Activated CD8-positive, alpha-beta memory T cell treated with anti-CD3 and anti-CD28 coated beads for 4 hours (primary cell): Measurements from ENCODE around the gene NDUFS8.

ENCODE experiments used
- DNase-seq, 2 donors: peaks; one replicate each; pipeline ENCODE4 v3.0.0-alpha.2; 2020; ENCODE audit warnings: low read depth in 2 of 2

NDUFS8 gene

DNA sequence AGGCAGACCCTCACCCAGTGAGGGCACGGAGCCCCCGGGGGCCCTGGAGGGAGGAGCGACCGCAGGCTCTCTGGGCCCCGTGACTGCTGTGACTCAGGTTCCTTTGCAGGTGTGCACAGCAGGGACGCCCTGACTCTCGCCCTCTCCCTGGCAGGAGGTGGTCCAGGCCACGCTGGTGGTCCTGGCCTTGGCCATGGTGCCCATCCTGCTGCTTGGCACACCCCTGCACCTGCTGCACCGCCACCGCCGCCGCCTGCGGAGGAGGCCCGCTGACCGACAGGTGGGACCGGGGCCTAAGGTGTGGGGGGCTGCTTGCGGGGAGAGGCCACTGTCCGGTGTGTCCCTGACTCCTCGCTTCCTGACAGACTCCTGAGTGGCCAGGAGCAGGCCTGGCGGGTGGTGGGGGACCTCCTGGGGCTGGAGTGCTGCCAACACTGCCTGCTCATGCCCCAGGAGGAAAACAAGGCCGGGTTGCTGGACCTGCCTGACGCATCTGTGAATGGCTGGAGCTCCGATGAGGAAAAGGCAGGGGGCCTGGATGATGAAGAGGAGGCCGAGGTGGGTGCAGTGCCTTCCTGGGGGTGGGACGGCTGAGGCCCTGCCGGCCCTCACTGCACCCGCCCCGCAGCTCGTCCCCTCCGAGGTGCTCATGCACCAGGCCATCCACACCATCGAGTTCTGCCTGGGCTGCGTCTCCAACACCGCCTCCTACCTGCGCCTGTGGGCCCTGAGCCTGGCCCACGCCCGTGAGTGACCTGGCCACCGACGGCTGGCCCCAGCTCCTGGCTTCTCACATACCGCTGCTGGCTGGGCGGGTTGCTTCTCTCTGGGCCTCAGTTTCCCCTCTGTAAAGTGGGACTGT is 19.3 kb downstream of the NDUFS8 start:
- DNase-seq, result no peak

DNA sequence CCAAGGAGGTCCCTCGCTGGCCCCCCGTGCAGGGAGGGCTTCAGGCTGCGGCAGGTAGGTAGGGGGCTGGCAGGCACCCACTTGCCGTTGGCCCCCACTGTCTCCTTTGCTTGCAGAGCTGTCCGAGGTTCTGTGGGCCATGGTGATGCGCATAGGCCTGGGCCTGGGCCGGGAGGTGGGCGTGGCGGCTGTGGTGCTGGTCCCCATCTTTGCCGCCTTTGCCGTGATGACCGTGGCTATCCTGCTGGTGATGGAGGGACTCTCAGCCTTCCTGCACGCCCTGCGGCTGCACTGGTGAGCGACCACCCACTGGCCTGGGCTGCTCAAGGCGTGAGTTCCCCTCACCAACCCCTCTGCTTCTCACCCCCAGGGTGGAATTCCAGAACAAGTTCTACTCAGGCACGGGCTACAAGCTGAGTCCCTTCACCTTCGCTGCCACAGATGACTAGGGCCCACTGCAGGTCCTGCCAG is 19.9 kb downstream of the NDUFS8 start:
- DNase-seq, result no peak

DNA sequence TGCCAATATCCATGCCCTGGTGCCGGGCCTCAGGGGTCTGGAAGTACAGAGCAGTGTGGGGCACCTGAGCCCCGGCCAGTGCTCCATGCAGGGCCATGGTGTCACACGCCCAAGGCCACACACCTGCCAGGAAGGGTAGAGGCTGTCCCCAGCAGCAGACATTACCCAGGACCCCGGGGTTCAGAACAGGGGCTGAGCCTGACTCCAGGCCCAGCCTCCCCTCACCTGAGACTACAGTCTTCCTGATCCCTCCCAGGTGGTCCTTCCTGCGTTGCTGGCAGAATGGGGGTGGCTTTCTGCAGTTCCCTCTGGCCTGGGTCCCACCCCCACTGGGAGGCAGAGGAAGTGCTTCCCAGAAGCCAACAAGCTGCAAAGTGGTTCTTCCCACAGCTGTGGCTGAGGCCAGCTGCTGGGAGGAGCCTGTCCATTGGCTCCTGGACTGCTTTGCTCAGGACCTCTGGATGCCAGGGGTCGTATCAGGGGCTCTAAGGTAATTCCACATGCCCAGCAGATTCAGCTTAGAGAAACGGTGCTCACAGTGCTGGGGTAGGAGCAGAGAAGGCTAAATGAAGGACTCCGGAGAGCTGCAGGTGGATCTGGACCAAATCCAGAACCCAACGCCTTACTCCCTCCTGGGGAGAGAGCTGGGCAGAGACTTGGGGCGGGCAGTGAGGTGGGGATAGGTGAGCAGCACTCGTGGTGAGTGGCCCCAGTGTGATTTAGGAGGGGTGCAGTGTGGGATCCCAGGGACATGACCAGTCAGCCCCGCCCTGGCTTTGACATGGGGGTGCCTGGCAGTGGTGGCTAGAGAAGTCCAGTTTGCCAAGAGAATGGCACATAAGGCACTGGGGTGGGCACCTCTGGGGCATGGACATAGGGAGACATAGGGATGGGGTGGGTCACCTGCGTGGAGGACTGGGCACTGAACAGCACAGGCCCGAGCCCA is 21.0 kb downstream of the NDUFS8 start:
- no peak for DNase-seq

DNA sequence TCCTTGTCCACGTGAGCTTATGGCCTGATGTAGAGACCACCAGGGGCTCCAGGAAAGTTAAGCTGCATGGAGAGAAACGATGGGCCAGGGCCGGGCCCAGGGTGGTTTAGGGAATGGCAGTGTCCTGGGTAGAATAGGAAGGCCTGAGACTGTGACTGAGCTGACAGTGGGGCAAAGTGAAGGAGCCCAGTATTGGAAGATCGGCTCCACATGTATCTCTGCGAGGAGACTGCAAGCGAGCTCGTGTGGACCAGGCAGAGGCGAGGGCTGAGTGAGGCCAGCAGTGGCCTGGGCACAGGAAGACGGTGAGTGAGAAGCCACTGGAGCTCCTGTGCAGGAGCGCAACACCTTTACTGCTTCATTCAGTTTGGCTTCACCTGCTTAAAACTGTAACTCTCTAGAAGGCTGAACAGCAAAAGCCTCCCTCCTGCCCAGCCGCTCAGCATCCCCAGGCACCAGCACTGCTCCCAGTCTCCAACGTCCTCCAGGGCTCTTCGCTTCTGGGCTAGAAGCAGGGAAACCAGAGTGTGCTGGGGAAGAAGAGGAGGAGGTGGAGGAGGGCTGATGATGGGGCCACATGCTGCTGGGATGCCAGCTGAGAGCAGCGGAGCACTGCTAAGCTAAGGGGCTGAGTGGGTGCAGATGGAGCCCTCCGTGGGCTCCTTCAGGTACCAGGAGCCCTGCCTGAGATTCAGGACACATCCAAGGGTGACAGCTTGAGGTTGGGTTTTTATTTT is 21.8 kb downstream of the NDUFS8 start:
- DNase-seq, result no peak

DNA sequence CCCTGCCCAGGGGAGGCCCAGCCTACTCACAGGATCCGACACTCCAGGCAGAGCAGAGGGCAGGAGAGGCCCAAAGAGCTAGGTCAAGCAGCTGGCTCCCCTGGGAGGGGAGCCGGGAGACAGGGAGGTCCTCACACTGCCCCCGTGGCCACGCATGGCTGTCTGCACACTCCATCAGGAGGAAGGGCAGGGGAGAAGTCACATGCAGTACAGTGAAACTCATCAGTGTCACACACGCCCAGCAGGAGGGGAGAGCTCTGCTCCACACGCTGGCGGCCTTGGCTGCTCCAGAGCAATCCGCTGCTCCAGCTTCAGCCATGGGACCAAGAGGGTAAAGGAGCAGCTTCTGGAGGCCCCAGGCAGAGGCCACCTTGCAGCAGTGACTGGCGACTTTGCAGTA is 22.6 kb downstream of the NDUFS8 start:
- no peak for DNase-seq

DNA sequence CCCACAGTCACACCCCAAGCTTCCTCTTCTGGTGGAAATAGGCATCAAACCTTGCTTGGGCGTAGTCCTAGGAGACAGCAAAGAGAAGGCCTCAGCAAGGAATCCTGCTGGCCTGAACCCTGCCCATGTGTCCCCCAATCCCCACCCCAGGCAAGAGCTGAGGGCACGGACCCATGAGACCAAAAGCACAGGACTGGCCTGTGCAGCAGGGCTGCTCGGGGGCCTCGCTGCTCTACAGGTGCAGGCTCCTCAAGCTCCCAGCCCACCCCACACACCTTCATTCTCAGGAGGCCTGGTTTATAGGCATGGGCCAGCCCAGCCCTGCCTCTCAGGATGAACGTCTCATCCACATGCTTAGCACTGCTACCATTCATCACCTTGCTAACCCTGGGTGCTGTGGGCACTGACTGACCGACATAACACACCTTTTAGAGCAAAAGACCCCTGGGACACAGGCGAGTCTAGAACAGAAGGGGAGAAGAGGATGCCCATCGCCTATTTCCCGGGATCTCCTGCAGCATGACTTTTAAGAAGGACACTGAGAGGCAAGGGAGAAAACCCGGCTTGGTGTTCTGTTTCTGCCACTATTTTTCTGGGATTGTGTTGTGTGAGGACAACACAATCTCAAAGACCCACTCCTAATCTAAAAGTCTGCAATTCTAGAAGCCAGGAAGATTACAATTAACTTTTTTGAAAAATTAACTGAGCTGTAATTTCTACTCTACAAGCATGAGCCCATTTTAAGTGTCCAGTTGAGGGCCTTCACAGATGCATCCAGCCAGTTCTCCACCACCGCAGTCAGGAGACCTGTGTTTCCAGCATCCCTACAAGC is 23.7 kb downstream of the NDUFS8 start:
- no peak for DNase-seq

DNA sequence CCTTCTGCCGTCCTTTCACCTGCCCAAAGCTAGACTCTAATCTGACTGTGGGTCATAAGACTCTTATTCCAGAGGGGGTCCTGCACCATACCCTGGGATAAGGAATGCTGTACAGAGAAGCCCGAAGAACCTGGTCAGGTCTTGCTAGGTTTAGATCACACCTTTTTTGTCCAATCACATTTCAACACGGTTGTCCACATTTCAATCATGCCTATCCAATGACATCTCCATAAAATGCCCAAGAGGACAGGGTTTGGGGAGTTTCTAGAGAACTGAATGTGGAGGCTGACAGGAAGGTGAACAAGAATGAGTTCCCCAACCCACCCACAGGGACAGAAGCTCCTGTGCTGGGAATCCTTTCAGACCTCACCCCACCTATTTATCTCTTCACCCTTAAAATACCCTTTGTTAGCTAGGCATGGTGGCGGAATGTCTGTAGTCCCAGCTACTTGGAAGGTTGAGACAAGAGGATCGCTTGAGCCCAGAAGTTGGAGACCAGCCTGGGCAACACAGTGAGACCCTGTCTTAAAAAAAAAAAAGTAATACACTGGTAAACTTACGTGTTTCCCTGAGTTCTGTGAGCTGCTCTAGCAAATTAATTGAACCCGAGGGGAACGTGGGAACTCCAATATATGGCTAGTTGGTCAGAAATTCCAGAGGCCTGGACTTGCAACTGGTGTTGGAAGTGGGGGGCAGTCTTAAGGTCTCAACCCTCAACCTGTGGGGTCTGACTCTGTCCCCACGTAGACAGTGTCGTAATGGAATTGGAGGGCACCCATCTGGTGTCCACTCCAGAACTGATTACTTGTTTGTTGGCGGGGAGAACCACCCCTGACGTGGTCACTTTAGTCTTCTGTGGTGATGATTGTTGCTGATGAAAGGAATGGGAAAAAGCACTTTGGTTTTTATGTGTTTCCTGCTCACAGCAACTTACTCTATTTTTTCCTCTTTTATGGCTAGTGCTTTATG is 26.1 kb downstream of the NDUFS8 start:
- DNase-seq, result no peak

DNA sequence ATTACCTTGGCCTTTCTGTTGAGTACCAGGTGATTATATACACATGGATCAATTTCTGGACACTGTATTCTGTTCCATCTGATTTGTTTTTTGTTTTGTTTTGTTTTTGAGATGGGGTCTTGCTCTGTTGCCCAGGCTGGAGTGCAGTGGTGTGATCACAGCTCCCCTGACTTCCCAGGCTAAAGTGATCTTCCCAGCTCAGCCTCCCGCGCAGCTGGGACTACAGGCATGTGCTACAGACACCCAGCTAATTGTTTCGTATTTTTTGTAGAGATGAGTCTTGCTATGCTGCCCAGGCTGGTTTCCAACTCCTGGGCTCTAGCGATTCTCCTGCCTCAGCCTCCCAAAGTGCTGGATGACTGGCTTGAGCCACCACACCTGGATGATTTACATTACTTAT is 27.3 kb downstream of the NDUFS8 start:
- no peak for DNase-seq

DNA sequence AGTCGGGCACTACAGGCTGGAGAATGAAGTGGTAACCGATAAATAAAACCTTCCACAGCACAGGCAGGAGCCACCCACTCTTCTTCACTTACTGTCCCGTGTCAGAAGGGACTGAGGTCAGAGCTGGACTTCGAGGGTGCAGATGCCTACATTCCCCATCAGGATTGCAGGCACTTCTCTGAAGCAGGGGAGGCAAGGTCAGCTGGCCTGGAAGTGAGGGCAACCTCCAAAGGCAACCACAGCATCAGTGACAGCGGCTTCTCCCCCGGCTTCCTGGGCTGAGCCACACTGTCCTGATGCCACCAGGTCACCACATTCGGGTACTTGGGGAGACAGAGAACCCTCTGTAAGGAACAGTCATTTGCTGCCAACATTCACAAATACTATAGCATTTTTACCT is 31.0 kb downstream of the NDUFS8 start:
- no peak for DNase-seq

DNA sequence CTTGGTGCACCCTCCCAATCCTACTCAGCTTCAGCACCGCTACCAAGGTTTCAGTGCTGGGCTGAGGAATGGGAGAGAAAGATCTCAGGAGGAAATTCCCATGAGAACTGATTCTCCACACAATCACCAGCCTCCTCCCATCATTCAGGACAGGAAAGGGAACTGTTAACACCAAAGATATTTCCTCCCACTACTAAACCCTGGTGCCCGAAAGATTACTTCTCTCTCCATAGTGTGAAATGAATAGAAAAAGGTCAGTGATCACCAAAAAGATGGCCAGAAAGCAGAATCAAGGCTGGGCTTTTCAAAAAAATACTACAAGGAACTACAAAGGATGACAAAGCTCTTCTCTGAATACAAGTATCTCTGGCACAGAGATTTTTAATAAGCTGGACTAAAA is 34.4 kb downstream of the NDUFS8 start:
- no peak for DNase-seq

DNA sequence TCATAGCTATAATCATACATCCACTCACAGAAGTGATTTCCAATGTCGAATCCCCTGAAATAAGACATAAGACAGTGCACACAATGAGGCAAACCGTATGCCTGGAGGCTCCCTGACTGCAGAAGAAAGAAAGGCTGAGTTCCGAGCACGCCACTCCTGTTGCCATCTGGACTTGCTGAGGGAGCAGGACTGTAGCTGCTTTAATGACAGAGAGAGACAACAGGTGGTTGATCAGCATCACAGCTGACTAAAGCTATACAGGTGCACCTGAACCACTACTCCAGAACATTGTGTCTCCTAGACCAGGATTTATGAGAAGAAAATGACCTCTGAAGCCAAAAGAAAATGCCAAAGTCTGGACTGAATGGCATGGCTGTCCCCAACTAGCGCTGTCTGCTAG is 35.4 kb downstream of the NDUFS8 start:
- DNase-seq, result no peak

DNA sequence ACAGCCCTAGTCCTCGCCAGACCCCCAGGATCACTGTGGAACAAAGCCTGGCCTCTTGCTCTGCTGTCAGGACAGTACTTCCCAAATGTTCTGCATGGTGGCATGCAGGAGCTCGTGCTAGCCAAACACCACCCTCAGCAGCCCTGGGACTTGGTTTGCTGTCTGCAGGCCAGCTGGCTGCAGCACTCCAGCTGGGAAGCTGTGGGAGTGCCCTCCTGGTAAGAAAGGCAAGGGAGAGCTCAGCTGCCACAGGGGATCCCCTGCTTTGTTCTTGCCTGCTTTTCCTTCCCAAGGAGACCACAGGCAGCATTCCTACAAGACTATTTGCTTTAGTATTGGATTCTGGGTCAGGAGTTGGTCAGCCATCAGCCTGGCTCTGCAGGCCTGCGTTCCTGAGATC is 36.3 kb downstream of the NDUFS8 start:
- no peak for DNase-seq

DNA sequence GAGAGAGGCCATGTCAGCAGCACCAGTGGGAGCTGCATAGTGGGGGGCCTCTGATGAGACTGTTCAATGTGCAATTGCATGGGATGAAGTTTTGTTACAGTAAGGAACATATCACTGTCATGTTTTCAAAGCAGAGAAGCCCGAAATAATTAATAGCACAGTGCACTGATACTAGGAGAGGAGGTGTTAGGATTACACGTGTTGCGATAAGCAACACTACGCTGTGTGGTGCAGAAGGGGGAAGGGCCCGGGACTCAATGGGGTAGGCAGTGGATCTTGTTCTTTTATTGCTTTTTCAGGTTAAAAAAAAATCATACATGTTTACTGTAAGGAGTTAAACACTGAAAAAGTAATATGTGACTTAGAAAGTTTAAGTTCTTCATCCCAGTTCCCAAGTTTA is 37.5 kb downstream of the NDUFS8 start:
- DNase-seq, result no peak

DNA sequence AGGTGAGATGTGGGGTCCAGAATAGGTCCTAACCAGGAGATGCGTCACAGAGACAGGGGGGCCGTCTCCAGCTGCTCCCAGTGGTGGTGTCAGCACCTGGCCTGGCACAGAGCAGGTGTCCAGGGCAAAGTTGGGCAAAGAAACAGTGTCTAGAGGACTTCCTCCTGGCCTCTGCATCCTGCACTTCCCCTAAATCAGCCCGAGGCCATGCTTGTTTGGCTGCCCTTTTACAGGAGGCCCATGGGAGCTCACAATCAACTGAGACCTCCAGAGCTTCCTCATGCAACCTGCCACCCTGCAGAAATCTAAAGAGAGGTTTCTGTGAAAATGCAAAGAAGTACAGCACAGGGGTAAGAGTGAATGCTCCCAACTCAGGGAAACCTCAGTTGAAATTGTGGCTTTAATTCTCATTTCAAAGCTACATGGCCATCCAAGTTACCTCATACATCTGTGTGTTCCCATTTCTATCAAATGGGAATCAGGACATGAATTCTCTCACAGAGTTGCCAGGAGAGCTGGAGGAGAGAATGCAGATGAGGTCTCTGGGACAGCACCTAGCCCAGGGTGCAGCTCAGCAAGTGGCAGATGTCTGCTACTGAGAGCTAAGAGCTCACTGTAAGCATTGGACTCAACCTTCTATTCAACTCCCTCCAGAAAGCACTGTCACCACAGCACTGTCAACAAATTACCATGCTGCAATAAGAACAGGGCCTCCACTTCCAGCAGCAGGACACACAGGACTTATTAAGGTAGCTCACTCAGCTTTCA is 41.0 kb downstream of the NDUFS8 start:
- no peak for DNase-seq

DNA sequence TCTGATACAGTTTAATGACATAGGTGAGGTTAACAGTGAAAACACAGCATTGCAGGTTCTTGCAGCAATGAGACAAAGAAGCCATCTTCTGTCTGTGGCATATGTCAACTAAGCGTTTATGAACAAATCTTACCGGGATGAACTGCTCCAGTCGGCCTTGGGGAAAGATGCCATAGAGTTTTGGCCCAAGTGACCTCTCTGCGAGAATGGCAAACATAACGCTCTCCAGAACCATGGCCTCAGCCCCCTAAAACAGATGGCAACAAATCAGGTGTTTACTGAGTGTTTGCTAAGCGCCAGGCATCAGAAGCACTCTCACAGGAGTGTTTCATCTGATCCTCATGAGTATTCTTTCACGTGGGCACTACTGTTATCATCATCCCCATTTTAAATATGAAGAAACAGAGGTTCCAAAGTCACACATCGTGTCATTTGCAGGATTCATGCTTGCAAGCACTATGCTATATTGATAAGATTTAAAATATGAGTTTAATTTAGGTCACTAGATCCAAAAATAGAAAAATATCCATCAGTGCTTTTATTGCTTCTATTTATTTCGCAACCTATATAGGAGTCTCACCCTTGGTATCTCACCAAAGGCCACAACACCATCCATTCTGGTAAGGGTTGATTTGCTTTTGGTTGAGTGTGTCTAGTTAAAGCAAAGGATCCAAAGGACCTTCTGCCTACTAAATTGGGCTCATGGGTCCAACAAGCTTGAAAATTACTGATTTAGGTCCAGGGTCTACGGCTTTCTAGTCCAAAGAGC is 44.3 kb downstream of the NDUFS8 start:
- no peak for DNase-seq

DNA sequence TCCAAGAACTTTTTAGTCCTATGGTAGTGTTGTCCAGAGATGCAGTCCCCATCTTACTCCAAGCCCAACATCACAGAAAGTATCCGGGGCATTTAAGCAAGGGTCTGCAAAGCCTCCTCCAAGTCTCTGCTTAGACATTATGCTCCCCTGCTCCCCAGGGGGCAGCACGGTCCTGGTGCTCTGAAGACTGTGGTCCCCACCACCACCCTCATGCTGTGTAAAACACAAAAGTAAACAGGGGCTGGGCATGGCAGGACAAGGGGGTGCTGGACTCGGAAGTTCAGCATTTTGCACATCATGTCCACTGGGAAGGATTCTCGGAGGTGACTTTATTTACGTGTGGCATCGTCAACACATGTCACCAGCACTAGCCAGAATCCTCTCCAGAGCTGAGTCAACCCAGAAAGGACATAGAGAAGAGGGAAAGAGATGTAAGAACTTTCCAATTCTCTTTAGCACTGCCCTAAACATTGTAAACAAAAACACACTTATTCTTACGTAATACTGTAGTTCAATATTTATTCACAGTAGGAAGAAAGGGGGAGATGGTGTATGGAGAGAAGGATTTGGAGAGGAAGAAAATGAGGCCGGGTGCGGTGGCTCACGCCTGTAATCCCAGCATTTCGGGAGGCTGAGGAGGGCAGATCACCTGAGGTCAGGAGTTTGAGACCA is 46.0 kb downstream of the NDUFS8 start:
- no peak for DNase-seq

DNA sequence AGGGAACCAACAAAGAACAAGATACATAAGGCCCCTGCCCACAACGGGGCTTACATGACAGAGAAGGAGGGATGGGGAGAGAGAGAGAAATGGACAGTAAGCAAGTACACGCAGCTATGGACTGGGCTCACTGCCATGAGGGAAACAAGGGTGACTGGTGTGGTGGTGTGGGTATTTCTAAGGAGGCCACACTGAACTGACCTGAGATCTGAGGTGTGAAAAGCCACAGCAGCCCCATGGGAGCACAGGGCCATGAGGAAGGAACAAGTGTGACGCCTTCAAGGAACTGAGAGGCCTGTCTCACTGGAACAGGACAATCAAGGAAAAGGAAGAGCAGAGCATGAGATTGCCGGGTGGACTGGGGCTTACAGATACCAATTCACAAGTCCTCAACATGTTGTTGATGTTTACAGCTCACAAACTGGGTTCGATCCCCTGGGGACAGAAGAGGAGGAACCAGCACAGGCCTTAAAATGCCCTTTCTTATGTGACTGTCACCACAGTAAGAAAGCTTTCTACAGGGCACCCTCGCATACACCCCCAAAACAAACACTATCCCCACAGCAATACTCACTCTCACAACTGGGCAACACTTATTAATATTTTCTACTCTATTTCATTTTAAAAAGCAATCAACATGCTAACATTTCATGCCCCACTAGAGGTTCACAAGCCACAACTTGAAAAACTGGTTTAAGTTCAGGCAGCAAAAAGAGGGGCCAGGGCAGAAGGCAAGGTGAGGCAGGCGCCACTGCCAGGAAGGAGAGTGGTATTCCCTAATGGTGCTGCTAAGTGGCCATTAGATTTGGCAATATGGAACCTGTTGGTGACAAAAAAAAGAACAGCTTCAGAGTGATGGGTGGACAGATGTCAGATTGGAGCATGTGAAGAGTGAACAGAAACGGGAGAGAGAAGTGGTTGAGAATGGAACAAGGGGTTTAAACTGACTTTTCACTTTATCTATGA is 47.4 kb downstream of the NDUFS8 start:
- no peak for DNase-seq
